DMS114 treated with DMSO at 0.1 percent for 48 hours (cell line): ENCODE results near the gene MFSD6L.

ENCODE experiments used
- DNase-seq: peaks from one replicate; lab custom pipeline; 2025; ENCODE audit not compliant: unreplicated experiment; lab: John Stamatoyannopoulos, UW

Gene MFSD6L

GRCh38 chr17:8798846-8799569, at the start of gene MFSD6L:
Gene MFSD6L, minus strand, starts transcription at chr17:8799365. Its CDS starts 245 bp downstream, at chr17:8799120.
- DNase-seq = no peak

DNA sequence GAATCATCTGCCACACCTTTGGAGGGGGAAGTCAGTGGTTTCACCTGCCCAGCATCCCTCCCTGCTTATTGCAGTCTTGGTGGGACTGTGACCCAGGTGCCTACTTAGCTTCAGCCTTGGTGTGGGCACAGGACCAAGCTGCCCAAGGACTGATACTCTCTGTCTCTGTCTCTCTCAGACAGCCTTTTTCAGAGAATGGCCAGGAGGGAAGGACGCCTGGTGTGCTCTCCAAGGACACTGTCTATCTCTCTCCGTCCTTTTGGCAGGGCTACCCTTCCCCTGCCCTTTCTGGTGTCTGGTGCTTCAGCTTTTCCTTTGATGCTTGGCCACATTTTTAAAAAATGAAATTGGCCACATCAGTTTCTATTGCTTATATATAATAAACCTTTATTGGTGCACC, 48.7 kb upstream of the MFSD6L start:
- DNase-seq = no peak

GRCh38 chr17:8846768-8847211, 47.6 kb upstream of the MFSD6L start:
- no peak for DNase-seq

DNA sequence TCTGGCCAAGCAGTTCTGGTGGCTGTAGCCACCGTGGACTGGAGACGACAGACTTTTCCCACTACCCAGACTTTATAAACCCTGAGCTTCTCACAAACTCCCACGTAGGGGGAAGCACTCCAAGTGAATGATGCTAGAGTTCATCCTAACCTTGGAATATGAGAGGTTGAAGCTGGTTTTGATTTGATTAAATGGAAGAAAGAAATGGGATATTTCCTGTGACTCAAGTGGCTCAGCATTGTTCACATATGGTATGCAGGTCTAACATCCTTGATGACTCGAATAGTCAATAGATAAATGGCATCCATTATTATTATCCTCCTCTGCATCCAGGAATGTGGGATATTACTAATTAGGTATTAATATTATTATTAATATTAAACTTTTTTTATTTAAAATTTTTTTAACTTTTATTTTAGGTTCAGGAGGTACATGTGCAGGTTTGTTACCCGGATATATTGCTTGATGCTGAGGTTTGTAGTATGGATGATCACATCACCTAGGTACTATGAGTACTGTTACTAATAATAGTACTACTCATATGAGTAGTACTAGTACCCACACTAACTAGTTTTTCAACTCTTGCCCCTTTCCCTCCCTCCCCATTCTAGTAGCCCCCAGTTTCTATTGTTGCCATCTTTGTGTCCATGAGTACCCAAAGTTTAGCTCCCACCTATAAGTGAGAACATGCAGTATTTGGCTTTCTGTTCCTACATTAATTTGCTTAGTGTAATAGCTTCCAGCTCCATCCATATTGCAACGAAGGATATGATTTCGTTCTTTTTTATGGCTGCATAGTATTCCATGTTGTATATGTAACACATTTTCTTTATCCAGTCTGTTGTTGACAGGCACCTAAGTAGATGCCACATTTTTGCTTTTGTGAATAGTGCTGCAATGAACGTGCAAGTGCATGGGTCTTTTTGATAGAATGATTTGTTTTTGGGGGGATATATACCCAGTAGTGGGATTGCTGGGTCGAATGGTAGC, 45.4 kb upstream of the MFSD6L start:
- DNase-seq = no peak

DNA sequence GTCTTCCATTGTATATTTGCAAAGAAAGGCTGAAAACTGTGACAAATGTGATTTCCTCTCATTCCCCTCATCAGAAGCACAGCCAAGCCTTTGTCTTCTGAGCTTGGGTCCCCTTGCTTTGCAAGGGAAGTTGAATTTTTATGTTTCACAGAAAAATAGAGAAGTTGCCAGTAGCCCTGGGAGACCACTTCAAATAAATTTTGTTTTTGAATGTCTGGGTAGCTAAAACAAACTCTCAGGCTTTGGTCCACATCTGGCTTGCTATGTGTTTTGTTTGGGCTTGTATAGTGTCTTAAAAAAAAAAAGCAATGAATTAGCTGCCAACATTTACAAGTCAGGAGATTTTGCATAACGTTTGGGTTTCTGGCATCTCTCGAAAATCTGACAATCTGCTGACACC, 44.2 kb upstream of the MFSD6L start:
- no peak for DNase-seq

- DNase-seq = no peak
These were observed 42.7 kb upstream of the MFSD6L start for GRCh38 chr17:8841844-8842243.

DNA sequence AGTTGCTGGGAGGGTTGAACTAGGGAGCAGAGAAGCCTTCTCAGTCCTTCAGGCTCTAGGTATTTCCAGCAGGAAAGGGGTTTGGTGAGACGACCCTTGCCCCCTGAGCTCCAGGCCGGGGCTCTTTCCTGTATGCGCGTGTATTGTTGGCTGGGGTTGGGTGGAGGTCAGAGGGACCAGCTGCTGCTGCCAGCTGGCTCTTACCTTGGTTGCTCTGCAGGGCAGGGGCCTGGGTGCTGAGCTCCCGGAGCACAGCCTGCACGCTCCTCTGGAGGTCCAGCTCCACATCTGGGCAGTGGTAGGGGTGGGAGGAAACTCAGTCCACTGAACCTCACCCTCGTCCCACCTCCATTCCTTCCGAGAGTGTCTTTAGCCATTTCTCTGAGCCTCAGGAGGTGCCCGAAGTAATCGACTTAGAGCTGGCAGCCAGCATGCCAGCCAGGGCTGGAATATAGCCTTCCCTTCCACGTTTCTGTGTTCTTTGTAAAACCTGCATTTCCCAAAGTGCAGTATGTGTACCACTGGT, 40.3 kb upstream of the MFSD6L start:
- no peak for DNase-seq

GRCh38 chr17:8838551-8839095, 39.5 kb upstream of the MFSD6L start:
- no peak for DNase-seq

GRCh38 chr17:8837563-8838075, 38.5 kb upstream of the MFSD6L start:
- DNase-seq = no peak

DNA sequence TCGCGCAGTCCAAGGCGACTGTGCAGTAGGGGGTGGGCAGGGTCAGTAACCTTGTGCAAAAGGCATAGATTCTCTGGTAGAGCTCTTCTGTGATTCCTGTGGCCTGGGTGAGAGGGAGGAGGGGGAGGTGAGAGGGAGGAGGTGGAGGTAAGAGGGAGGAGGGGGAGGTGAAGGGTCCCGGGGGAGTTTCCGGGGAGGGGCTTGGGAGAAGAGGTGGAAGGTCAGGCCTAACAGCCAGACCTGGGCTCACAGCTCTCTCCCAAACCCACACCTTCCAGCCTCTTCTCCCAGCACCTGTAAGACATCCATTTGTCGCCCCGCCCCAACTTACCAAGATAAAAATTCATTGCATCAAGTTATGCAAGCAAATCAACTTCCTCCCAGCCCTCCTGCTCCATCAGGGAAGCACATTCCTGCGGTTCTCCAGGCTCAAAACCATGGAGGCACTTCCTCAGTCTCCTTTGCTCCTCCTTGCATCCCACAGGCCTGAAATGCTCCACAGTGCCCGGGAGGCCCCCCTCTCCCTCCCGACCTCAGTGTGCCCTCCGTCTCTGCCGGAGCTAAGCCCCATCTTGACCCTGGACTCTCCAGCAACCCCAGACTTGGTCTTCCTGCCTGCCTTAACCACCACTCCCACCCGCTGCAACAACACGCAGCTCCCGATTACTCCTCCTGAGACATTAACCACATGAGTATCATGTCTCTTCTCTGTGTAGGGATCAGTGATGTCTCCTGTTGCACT, 37.8 kb upstream of the MFSD6L start:
- DNase-seq = no peak

DNA sequence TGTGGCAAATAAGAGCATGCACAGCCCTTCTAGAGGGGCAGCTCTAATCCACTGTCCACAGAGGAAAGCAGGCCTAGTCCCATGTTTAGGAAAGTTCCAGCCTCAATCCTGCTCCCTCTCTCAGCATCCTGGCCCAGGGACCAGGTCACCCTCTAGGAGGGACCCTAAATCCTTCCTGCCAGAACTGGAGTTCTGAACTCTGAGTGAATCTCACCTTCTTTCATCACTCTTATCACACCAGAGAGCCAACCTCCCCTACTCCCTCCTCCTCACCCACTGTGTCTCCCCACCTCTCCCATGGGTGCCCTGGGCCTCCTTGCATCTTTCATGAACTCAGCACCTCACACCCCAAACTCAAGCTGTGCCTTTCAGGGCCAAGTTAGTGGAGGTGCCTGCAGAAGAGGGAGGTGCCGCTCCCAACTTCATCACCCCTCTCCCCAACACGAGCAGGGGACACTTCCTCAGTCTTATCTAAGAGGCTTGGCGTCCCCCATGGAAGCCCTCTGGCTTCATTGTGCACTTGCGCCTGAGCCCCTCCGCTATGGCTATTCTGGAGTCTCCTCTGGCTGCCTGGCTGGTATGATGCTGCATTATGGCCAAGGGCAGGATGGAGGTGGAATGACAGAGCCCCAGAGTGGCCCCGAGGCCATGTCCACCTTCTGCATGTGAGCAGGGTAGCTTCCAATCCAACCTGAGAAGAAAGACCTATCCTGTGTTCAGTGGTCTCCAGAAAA, 36.6 kb upstream of the MFSD6L start:
- no peak for DNase-seq

GRCh38 chr17:8835106-8835505, 35.9 kb upstream of the MFSD6L start:
- DNase-seq = no peak

GRCh38 chr17:8832711-8833352, 33.7 kb upstream of the MFSD6L start:
- DNase-seq = no peak

DNA sequence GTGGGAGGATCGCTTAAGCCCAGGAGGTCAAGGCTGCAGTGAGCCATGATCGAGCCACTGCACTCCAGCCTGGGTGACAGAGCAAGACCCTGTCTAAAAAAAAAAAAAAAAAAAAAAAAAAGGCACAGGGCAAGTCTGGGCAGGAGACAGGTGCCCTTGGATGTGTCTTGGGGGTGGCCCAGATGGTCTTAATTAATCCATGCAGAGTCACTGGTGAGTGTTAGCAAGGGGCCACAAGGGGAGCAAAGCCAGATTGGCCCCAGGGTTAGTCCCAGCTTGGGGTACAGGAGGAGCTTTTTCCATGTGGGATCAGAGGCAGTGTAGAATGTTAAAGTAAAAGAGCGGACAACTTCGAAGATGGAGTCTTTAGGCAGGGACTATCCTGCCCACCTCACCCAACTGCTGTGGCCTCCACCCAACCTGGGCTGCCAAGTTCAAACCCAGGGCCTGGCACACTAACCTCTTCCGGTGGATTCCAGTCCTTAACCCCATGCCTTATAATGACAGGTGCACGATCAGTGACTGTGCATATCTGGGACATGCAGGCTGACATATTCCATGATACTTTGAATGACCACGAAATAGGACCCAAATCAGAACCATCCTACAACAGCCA, 32.2 kb upstream of the MFSD6L start:
- DNase-seq = no peak

DNA sequence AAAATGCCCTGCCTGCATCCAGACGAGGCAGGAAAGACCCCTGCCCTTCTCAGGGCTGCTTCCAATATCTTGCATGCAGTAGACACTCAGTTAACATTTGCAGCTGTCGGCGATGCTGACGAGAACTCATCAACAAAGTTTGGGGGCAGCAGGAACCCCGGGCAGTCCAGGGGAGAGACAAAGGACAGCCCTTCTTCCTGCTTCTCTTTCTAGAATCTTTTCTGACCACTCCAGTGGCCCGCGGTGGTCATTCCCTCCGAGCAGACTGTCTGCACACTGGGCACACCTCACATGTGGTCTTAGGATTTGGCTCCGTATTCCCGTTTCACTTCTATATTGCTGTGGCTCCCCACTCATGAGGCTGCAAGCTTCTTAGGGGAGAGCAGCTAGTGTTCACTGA, 31.0 kb upstream of the MFSD6L start:
- DNase-seq = no peak

- no peak for DNase-seq
These were observed 30.1 kb upstream of the MFSD6L start for GRCh38 chr17:8829036-8829941.

- DNase-seq = no peak
These were observed 29.3 kb upstream of the MFSD6L start for GRCh38 chr17:8828517-8828875.

- DNase-seq = no peak
These were observed 27.8 kb upstream of the MFSD6L start for GRCh38 chr17:8826808-8827435.
